Astrocyte (in vitro differentiated cells and primary cell): ENCODE measurements around the gene ALDOB. TPM values are rescaled to one million over a fixed set of nuclear protein-coding genes. Genes with fewer than 3 reads are reported as not detected.

Experiments used
- DNase-seq: peaks from one replicate; pipeline ENCODE4 v3.0.0-alpha.2; 2010; ENCODE audit warnings: low read depth
- FAIRE-seq: peaks from 2 replicates; lab custom pipeline; 2011; peaks lifted over from hg19 to GRCh38; lab: Jason Lieb, UNC
- H2AFZ ChIP-seq: 2 replicates; pipeline ENCODE4 v1.6.0; 2012; ENCODE audit warnings: low read depth, low read length, inconsistent platforms
- H3K27ac ChIP-seq: 2 replicates; pipeline ENCODE4 v1.5.1; 2011; ENCODE audit warnings: low read depth, low read length, inconsistent platforms
- H3K27me3 ChIP-seq: 2 replicates; pipeline ENCODE4 v1.6.0; 2011; ENCODE audit warnings: low read length, inconsistent platforms; ENCODE audit not compliant: insufficient read depth
- H3K36me3 ChIP-seq: 2 replicates; pipeline ENCODE4 v1.5.1; 2011; ENCODE audit warnings: low read length, inconsistent platforms; ENCODE audit not compliant: insufficient read depth
- H3K4me1 ChIP-seq: 2 replicates; pipeline ENCODE4 v1.5.1; 2011; ENCODE audit warnings: low read length, inconsistent platforms; ENCODE audit not compliant: insufficient read depth
- H3K4me2 ChIP-seq: 2 replicates; pipeline ENCODE4 v1.6.0; 2012; ENCODE audit warnings: low read length, inconsistent platforms
- H3K4me3 ChIP-seq: 2 replicates; pipeline ENCODE4 v1.5.1; 2011; ENCODE audit warnings: low read depth, mild to moderate bottlenecking, low read length, inconsistent platforms; ENCODE audit not compliant: insufficient read depth
- H3K79me2 ChIP-seq: 2 replicates; pipeline ENCODE4 v1.6.0; 2012; ENCODE audit warnings: mild to moderate bottlenecking, low read length, inconsistent platforms; ENCODE audit not compliant: insufficient read depth
- H3K9ac ChIP-seq: 2 replicates; pipeline ENCODE4 v1.6.0; 2012; ENCODE audit warnings: mild to moderate bottlenecking, low read length, inconsistent platforms
- H3K9me3 ChIP-seq: 2 replicates; pipeline ENCODE4 v1.5.1; 2012; ENCODE audit warnings: low read depth, mild to moderate bottlenecking, low read length, inconsistent platforms; ENCODE audit not compliant: insufficient read depth
- H4K20me1 ChIP-seq: 2 replicates; pipeline ENCODE4 v1.6.0; 2012; ENCODE audit warnings: low read length, inconsistent platforms; ENCODE audit not compliant: insufficient read depth
- H3K27ac Mint-ChIP-seq: one replicate; pipeline ENCODE4 v1.8.0; 2021; ENCODE audit warnings: mild to moderate bottlenecking, mixed read lengths; ENCODE audit not compliant: unreplicated experiment
- H3K27me3 Mint-ChIP-seq: one replicate; pipeline ENCODE4 v1.8.0; 2021; ENCODE audit warnings: low read depth, mixed read lengths; ENCODE audit not compliant: unreplicated experiment
- H3K36me3 Mint-ChIP-seq: one replicate; pipeline ENCODE4 v1.8.0; 2021; ENCODE audit warnings: low read depth, mixed read lengths; ENCODE audit not compliant: unreplicated experiment
- H3K4me1 Mint-ChIP-seq: one replicate; pipeline ENCODE4 v1.8.0; 2021; ENCODE audit warnings: low read depth, mixed read lengths; ENCODE audit not compliant: unreplicated experiment
- H3K4me3 Mint-ChIP-seq: one replicate; pipeline ENCODE4 v1.8.0; 2021; ENCODE audit warnings: mild to moderate bottlenecking, moderate library complexity, mixed read lengths; ENCODE audit not compliant: unreplicated experiment
- H3K9me3 Mint-ChIP-seq: one replicate; pipeline ENCODE4 v1.8.0; 2021; ENCODE audit warnings: mild to moderate bottlenecking, mixed read lengths; ENCODE audit not compliant: unreplicated experiment
- CTCF ChIP-seq: IDR thresholded peaks from 2 replicates; pipeline ENCODE4 v1.5.1; 2011; ENCODE audit warnings: low read depth, mild to moderate bottlenecking, inconsistent platforms, low read length, moderate library complexity; ENCODE audit not compliant: insufficient read depth
- EZH2 ChIP-seq: IDR thresholded peaks from 2 replicates; pipeline ENCODE4 v1.6.1; 2012; ENCODE audit warnings: mild to moderate bottlenecking, low read length, inconsistent platforms; ENCODE audit not compliant: insufficient read depth
- total RNA-seq: library from RNA; stranded (reverse); gene quantifications from 2 replicates; pipeline ENCODE4 v1.2.1, GENCODE V29; 2021

The ALDOB gene
- total RNA-seq, 1 donor from 2014 or later: not detected

GRCh38 chr9:101470021-101470420 is 34.4 kb upstream of the ALDOB start:
- H3K4me3 Mint-ChIP-seq: no peak overlapping the region
- no peaks in the 10 kb centered on the region for H3K36me3 ChIP-seq
- no peak for FAIRE-seq
- no peaks in the 10 kb centered on the region for H3K4me1 Mint-ChIP-seq
- no peak overlapping the region for H3K27ac Mint-ChIP-seq
- no peaks in the 10 kb centered on the region for H3K4me1 ChIP-seq
- H3K9me3 Mint-ChIP-seq: no peaks in the 10 kb centered on the region
- H3K27me3 Mint-ChIP-seq: no peaks in the 10 kb centered on the region
- H3K9me3 ChIP-seq: no peaks in the 10 kb centered on the region
- H4K20me1 ChIP-seq: no peaks in the 10 kb centered on the region
- TF ChIP-seq EZH2: no peak
- TF ChIP-seq CTCF: no peak
- no peak overlapping the region for H3K9ac ChIP-seq
- H3K4me3 ChIP-seq: no peak overlapping the region
- no peak for DNase-seq
- no peaks in the 10 kb centered on the region for H3K79me2 ChIP-seq
- H2AFZ ChIP-seq: no peak overlapping the region
- no peaks in the 10 kb centered on the region for H3K27me3 ChIP-seq
- no peak overlapping the region for H3K4me2 ChIP-seq
- peaks cover 21% of the 10 kb centered on the region for H3K36me3 Mint-ChIP-seq
- H3K27ac ChIP-seq: no peak overlapping the region

- H3K9me3 Mint-ChIP-seq: no peaks in the 10 kb centered on the region
- no peak overlapping the region for H3K4me3 ChIP-seq
- no peaks in the 10 kb centered on the region for H3K36me3 ChIP-seq
- no peak overlapping the region for H3K4me3 Mint-ChIP-seq
- H3K27me3 ChIP-seq: no peaks in the 10 kb centered on the region
- H3K27ac Mint-ChIP-seq: no peak overlapping the region
- H4K20me1 ChIP-seq: no peaks in the 10 kb centered on the region
- no peak for TF ChIP-seq CTCF
- no peak for TF ChIP-seq EZH2
- no peaks in the 10 kb centered on the region for H3K27me3 Mint-ChIP-seq
- H3K4me1 ChIP-seq: no peaks in the 10 kb centered on the region
- no peaks in the 10 kb centered on the region for H3K4me1 Mint-ChIP-seq
- DNase-seq: no peak
- no peak overlapping the region for H3K27ac ChIP-seq
- peaks cover 15% of the 10 kb centered on the region for H3K36me3 Mint-ChIP-seq
- H3K9ac ChIP-seq: no peak overlapping the region
- no peak overlapping the region for H3K4me2 ChIP-seq
- H3K79me2 ChIP-seq: no peaks in the 10 kb centered on the region
- no peak overlapping the region for H2AFZ ChIP-seq
- H3K9me3 ChIP-seq: no peaks in the 10 kb centered on the region
- FAIRE-seq: no peak
These were observed 33.5 kb upstream of the ALDOB start for GRCh38 chr9:101469026-101469425.

- no peak for TF ChIP-seq CTCF
- TF ChIP-seq EZH2: no peak
- Histone ChIP-seq H4K20me1 (no peaks in the 10 kb centered on the region), H2AFZ (no peak overlapping the region), H3K9ac (no peak overlapping the region), H3K4me2 (no peak overlapping the region), H3K4me3 (no peak overlapping the region), H3K9me3 (no peaks in the 10 kb centered on the region), H3K79me2 (no peaks in the 10 kb centered on the region), H3K4me1 (no peaks in the 10 kb centered on the region), H3K36me3 (no peaks in the 10 kb centered on the region), H3K27me3 (no peaks in the 10 kb centered on the region), H3K27ac (no peak overlapping the region)
- H3K36me3 Mint-ChIP-seq: peaks cover 12% of the 10 kb centered on the region
- FAIRE-seq (no peak), DNase-seq (no peak)
- H3K27ac Mint-ChIP-seq: no peak overlapping the region
- H3K27me3 Mint-ChIP-seq: no peaks in the 10 kb centered on the region
- no peak overlapping the region for H3K4me3 Mint-ChIP-seq
- H3K9me3 Mint-ChIP-seq: no peaks in the 10 kb centered on the region
- H3K4me1 Mint-ChIP-seq: peaks cover 2% of the 10 kb centered on the region
These were observed 32.5 kb upstream of the ALDOB start for GRCh38 chr9:101468116-101468515.
